Stimulated activated CD8-positive, alpha-beta memory T cell treated with anti-CD3 and anti-CD28 coated beads, Interleukin-4, amount 100 ng/mL, for 48 hours (primary cell): ENCODE results near the gene TEDC2.
"Not testable (repeated sequence)": the region's sequence is repeated elsewhere in the genome, so short reads cannot be mapped to it uniquely, and the experiment has no call there.

Experiments
- DNase-seq: peaks from one replicate; pipeline ENCODE4 v3.0.0-alpha.2; 2020

The TEDC2 gene

GRCh38 chr16:2478279-2478678, 18.4 kb downstream of the TEDC2 start:
- no peak for DNase-seq

- DNase-seq, result not testable (repeated sequence)
Measured at GRCh38 chr16:2479996-2480395, 20.1 kb downstream of the TEDC2 start.

GRCh38 chr16:2480948-2481347, 21.0 kb downstream of the TEDC2 start:
- DNase-seq, result no peak

- no peak for DNase-seq
Measured at GRCh38 chr16:2481676-2482075, 21.8 kb downstream of the TEDC2 start.

GRCh38 chr16:2482249-2482648, 22.3 kb downstream of the TEDC2 start:
- DNase-seq, result no peak

- DNase-seq, result no peak
Measured at GRCh38 chr16:2482708-2483534, 23.0 kb downstream of the TEDC2 start.

GRCh38 chr16:2483939-2484897, 24.3 kb downstream of the TEDC2 start:
- DNase-seq, result no peak

- no peak for DNase-seq
Measured at GRCh38 chr16:2484898-2485508, 25.1 kb downstream of the TEDC2 start.

GRCh38 chr16:2485811-2486507, 26.1 kb downstream of the TEDC2 start:
- DNase-seq, result no peak

- DNase-seq, result peak; percentile 78
Measured at GRCh38 chr16:2486645-2487516, 27.0 kb downstream of the TEDC2 start.

GRCh38 chr16:2487517-2487842, 27.6 kb downstream of the TEDC2 start:
- DNase-seq, result no peak

GRCh38 chr16:2487903-2488531, 28.1 kb downstream of the TEDC2 start:
- no peak for DNase-seq

GRCh38 chr16:2489581-2489980, 29.7 kb downstream of the TEDC2 start:
- no peak for DNase-seq

- no peak for DNase-seq
Measured at GRCh38 chr16:2490190-2491105, 30.5 kb downstream of the TEDC2 start.

- no peak for DNase-seq
Measured at GRCh38 chr16:2492292-2492691, 32.4 kb downstream of the TEDC2 start.

- DNase-seq, result no peak
Measured at GRCh38 chr16:2493605-2494004, 33.7 kb downstream of the TEDC2 start.

GRCh38 chr16:2494616-2495015, 34.7 kb downstream of the TEDC2 start:
- no peak for DNase-seq

GRCh38 chr16:2495041-2495440, 35.1 kb downstream of the TEDC2 start:
- DNase-seq, result no peak

- no peak for DNase-seq
Measured at GRCh38 chr16:2496223-2497115, 36.6 kb downstream of the TEDC2 start.
